ENCODE measurements around the gene ZNF200. TPM values are rescaled to one million over a fixed set of nuclear protein-coding genes. Genes with fewer than 3 reads are reported as not detected.
"Not testable (repeated sequence)": the region's sequence is repeated elsewhere in the genome, so short reads cannot be mapped to it uniquely, and the experiment has no call there.

ZNF200 gene
- total RNA-seq, 1 donor from 2014 or later: 13.4 TPM

DNA sequence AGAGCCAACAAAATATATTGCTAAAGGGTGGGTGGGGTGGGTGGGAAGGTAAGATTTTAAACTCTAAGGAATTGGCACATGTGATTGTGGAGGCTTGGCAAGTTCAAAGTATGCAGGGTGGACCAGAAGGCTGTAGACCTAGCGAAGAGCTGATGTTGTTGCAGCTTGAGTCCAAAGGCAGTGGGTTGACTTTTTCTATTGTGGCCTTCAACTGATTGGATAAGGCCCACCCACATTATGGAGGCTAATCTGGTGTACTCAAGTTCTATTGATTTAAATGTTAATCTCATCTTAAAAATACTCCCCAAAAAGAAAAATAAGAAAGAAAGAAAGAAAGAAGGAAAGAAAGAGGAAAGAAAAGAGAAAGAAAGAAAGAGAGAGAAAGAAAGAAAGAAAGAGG, 22.4 kb downstream of the ZNF200 start:
- peaks cover 13% of the 10 kb centered on the region for H3K36me3 Mint-ChIP-seq (ENCODE audit: low read depth, unreplicated experiment)
- no peak overlapping the region for H3K27ac Mint-ChIP-seq (ENCODE audit: unreplicated experiment)
- no peak for DNase-seq (ENCODE audit: low spot score)
- no peak for TF ChIP-seq CTCF (IDR thresholded peaks at IDR 0.05; ENCODE audit: unreplicated experiment)
- H3K27me3 Mint-ChIP-seq (ENCODE audit: unreplicated experiment): peaks cover 4% of the 10 kb centered on the region
- no peak overlapping the region for H3K4me3 Mint-ChIP-seq (ENCODE audit: unreplicated experiment)
- H3K9me3 Mint-ChIP-seq (ENCODE audit: unreplicated experiment): peaks cover 12% of the 10 kb centered on the region
- no peaks in the 10 kb centered on the region for H3K4me1 Mint-ChIP-seq (ENCODE audit: unreplicated experiment)

DNA sequence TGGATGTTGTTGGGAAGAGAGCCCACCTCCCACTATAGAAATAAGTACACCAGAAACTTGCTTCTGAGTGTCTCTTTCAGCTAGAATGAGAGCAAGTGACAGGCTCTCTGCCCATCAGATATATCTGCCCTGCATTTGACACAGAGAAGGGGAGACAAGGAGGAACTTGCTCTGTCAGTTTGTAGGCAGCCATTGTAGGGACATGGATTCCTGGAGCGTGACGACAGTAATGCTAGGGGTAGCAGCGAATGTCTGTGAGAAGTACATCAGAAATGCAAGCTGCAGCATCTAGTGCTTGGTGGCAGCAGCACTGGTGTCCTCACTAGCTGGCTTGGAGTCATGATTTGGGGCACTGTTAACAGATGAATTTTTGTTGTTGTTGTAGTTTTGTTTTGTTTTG, 23.0 kb downstream of the ZNF200 start:
- Mint-ChIP-seq H3K27me3 (ENCODE audit: unreplicated experiment) (peaks cover 4% of the 10 kb centered on the region), H3K27ac (ENCODE audit: unreplicated experiment) (no peak overlapping the region), H3K4me3 (ENCODE audit: unreplicated experiment) (no peak overlapping the region), H3K4me1 (ENCODE audit: unreplicated experiment) (no peaks in the 10 kb centered on the region), H3K9me3 (ENCODE audit: unreplicated experiment) (peaks cover 16% of the 10 kb centered on the region), H3K36me3 (ENCODE audit: low read depth, unreplicated experiment) (peaks cover 17% of the 10 kb centered on the region)
- TF ChIP-seq CTCF (IDR thresholded peaks at IDR 0.05; ENCODE audit: unreplicated experiment): no peak
- no peak for DNase-seq (ENCODE audit: low spot score)

DNA sequence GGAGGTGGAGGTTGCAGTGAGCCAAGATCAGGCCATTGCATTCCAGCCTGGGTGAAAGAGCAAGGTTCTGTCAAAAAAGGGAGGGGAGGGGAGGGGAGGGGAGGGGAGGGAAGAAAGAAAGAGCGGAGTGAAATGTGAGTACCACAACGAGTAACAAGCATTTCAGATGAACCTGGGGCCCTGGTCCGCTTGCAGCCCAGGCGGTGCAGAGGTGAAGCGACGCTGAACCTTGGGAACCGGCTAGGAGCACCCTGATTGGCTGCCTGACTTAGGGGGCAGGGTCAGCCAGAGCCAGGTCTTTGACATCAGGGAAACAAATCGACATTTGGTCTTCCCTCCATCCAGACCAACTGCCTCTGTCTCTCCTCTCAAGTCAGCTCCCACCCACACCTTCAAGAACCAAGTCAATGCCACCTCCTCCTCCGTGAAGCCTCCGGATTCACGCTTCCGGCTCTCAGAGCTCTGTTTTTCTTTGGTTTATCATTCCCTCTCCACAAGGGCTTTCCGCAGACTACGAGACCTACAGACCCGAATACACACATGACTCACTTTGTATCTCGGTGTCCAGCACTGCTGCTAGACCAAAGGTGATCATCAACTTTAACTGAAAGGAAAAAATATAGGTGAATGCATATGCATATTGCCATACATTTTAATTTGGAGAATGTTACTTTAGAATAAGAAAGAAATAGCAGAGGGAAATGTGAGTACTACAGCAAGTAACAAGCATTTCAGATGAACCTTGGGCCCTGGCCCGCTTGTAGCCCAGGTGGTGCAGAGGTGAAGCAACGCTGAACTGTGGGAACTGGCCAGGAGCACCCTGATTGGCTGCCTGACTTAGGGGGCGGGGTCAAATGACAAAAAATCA, 27.6 kb downstream of the ZNF200 start:
- no peak for DNase-seq (ENCODE audit: low spot score)
- no peak for TF ChIP-seq CTCF (IDR thresholded peaks at IDR 0.05; ENCODE audit: unreplicated experiment)
- no peak overlapping the region for H3K27ac Mint-ChIP-seq (ENCODE audit: unreplicated experiment)
- no peak overlapping the region for H3K4me3 Mint-ChIP-seq (ENCODE audit: unreplicated experiment)
- H3K36me3 Mint-ChIP-seq (ENCODE audit: low read depth, unreplicated experiment): peaks cover 29% of the 10 kb centered on the region
- H3K4me1 Mint-ChIP-seq (ENCODE audit: unreplicated experiment): no peaks in the 10 kb centered on the region
- H3K27me3 Mint-ChIP-seq (ENCODE audit: unreplicated experiment): peaks cover 3% of the 10 kb centered on the region
- peaks cover 33% of the 10 kb centered on the region for H3K9me3 Mint-ChIP-seq (ENCODE audit: unreplicated experiment)

- H3K4me1 Mint-ChIP-seq (ENCODE audit: unreplicated experiment); DNase-seq (ENCODE audit: low spot score); H3K27ac Mint-ChIP-seq (ENCODE audit: unreplicated experiment); H3K27me3 Mint-ChIP-seq (ENCODE audit: unreplicated experiment); H3K4me3 Mint-ChIP-seq (ENCODE audit: unreplicated experiment): not testable (repeated sequence)
- peaks cover 28% of the 10 kb centered on the region for H3K9me3 Mint-ChIP-seq (ENCODE audit: unreplicated experiment)
- H3K36me3 Mint-ChIP-seq (ENCODE audit: low read depth, unreplicated experiment): peaks cover 25% of the 10 kb centered on the region
Observed at GRCh38 chr16:3205939-3206338, 29.0 kb downstream of the ZNF200 start.

DNA sequence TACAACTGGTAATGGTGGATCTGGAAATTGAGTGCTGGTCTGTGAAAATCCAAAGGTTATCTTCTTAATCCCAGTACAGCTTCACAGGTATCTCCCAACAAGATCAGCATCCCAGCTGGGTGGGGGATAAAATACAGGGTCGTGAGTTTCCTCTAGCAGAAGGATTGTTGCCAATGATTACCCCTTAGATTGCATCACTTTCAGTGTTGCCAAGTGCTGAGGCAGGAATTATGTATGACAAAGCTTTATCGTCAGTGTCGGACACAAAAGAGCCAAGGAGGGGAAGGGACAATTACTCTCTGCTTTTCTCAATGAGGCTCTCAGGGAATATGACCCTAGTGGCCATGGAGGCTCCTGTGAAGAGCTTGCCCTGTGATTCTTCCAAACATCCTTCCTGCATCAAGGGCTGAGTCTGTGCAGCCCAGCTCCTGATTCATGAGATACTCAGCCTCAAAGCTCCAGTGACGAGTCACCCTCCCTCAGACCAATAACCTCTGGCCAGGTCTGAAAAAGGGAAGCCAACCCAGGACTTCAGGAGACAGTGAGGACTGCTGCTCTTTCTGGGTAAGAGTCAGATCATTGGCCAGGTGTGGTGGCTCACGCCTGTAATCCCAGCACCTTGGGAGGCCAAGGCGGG, 31.9 kb downstream of the ZNF200 start:
- no peak for TF ChIP-seq CTCF (IDR thresholded peaks at IDR 0.05; ENCODE audit: unreplicated experiment)
- no peak for DNase-seq (ENCODE audit: low spot score)
- H3K4me1 Mint-ChIP-seq (ENCODE audit: unreplicated experiment): no peaks in the 10 kb centered on the region
- peaks cover 8% of the 10 kb centered on the region for H3K27me3 Mint-ChIP-seq (ENCODE audit: unreplicated experiment)
- H3K4me3 Mint-ChIP-seq (ENCODE audit: unreplicated experiment): no peak overlapping the region
- no peak overlapping the region for H3K27ac Mint-ChIP-seq (ENCODE audit: unreplicated experiment)
- peaks cover 28% of the 10 kb centered on the region for H3K9me3 Mint-ChIP-seq (ENCODE audit: unreplicated experiment)
- peaks cover 25% of the 10 kb centered on the region for H3K36me3 Mint-ChIP-seq (ENCODE audit: low read depth, unreplicated experiment)
